Measurements from ENCODE around the gene ITIH1.

The ITIH1 gene

DNA sequence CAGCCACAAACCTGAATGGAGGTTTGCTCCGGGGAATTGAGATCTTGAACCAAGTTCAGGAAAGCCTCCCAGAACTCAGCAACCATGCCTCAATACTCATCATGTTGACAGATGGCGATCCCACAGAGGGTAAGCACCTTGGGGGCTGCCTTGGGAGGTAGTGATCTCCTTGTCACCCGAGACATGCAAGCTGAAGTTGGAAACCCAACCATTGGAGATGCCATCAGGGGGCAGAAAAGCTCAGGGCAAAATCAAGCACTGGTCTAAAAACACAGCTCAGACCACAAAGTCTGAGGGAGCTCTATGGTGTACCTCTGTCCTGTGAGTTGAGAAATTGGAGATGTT lies 5.8 kb downstream of the ITIH1 start:
- Mint-ChIP-seq H3K27ac (no peak overlapping the region), H3K36me3 (ENCODE audit: low read depth) (no peaks in the 10 kb centered on the region), H3K27me3 (ENCODE audit: low read depth) (peaks cover 32% of the 10 kb centered on the region), H3K4me1 (no peaks in the 10 kb centered on the region), H3K9me3 (no peaks in the 10 kb centered on the region), H3K4me3 (no peak overlapping the region)
- no peak for TF ChIP-seq CTCF (IDR thresholded peaks at IDR 0.05; ENCODE audit: unreplicated experiment in 3 of 3)

- TF ChIP-seq CTCF (IDR thresholded peaks at IDR 0.05; ENCODE audit: unreplicated experiment in 3 of 3): no peak
- no peaks in the 10 kb centered on the region for H3K36me3 Mint-ChIP-seq (ENCODE audit: low read depth)
- H3K4me1 Mint-ChIP-seq: no peaks in the 10 kb centered on the region
- peaks cover 32% of the 10 kb centered on the region for H3K27me3 Mint-ChIP-seq (ENCODE audit: low read depth)
- no peak overlapping the region for H3K27ac Mint-ChIP-seq
- no peak overlapping the region for H3K4me3 Mint-ChIP-seq
- H3K9me3 Mint-ChIP-seq: no peaks in the 10 kb centered on the region
These were observed 6.7 kb downstream of the ITIH1 start for GRCh38 chr3:52784021-52784621.

DNA sequence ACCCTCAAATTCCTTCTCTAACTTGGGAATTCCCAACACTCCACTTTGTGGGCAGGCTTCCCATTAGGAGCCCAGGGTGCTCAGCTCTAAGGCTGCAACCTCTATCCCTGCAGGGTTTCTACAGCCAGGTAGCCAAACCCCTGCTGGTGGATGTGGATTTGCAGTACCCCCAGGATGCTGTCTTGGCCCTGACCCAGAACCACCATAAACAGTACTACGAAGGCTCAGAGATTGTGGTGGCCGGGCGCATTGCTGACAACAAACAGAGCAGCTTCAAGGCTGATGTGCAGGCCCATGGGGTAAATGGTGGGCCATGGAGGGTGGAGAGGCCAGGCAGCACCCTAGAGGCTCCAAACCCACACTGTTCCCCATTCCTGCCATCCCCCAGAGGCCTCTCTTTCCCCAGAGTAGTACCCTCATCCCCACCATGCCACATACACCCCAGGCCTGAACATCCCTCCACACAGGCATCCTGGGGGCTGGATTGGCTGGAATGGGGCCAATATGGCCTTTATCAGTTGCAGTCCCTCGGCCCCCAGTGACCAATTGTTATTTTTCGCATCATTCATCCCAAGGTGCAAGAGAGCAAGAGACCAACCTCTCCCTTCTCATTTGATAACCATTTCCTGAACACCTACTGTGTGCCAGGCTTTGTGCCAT lies 7.7 kb downstream of the ITIH1 start:
- no peak overlapping the region for H3K27ac Mint-ChIP-seq
- peaks cover 32% of the 10 kb centered on the region for H3K27me3 Mint-ChIP-seq (ENCODE audit: low read depth)
- no peak overlapping the region for H3K4me3 Mint-ChIP-seq
- H3K4me1 Mint-ChIP-seq: no peaks in the 10 kb centered on the region
- H3K36me3 Mint-ChIP-seq (ENCODE audit: low read depth): no peaks in the 10 kb centered on the region
- H3K9me3 Mint-ChIP-seq: no peaks in the 10 kb centered on the region
- no peak for TF ChIP-seq CTCF (IDR thresholded peaks at IDR 0.05; ENCODE audit: unreplicated experiment in 3 of 3)

DNA sequence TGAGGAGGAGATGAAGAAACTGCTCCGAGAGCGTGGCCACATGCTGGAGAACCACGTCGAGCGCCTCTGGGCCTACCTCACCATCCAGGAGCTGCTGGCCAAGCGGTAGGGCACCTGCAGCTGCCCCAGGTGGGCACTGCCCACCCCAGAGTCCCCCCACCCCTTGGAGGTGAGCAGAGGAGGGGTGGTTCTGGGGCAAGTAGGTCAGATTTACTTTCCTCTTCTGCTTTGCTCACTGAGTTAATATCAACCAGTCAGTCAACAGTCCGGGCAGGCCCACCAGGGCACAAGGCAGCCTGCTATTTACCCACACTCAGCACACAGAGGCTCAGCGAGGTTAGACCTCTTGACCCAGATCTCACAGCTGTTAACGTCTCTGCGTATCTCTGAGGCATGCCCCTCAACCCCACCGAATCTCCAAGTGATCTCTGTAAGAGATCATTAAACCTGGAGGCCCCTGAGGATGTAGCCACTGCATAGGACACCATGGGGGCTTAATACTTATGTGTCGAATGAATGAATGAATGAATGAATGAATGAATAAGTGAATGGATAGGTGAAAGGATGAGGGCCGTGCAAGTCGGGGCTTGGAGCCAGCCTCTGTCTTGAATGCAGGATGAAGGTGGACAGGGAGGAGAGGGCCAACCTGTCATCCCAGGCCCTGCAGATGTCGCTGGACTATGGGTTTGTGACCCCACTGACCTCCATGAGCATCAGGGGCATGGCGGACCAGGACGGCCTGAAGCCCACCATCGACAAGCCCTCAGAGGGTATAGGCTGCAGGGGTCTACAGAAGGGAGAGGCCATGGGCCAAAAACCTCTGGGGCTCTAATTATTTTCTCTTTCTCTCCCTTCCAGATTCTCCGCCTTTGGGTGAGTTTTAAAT lies 9.2 kb downstream of the ITIH1 start:
- Mint-ChIP-seq H3K4me1 (no peaks in the 10 kb centered on the region), H3K27me3 (ENCODE audit: low read depth) (peaks cover 31% of the 10 kb centered on the region), H3K36me3 (ENCODE audit: low read depth) (no peaks in the 10 kb centered on the region), H3K4me3 (no peak overlapping the region), H3K9me3 (no peaks in the 10 kb centered on the region), H3K27ac (no peak overlapping the region)
- no peak for TF ChIP-seq CTCF (IDR thresholded peaks at IDR 0.05; ENCODE audit: unreplicated experiment in 3 of 3)

- Mint-ChIP-seq H3K36me3 (ENCODE audit: low read depth) (no peaks in the 10 kb centered on the region), H3K27ac (no peak overlapping the region), H3K4me1 (no peaks in the 10 kb centered on the region), H3K4me3 (no peak overlapping the region), H3K27me3 (ENCODE audit: low read depth) (peaks cover 24% of the 10 kb centered on the region), H3K9me3 (no peaks in the 10 kb centered on the region)
- TF ChIP-seq CTCF (IDR thresholded peaks at IDR 0.05; ENCODE audit: unreplicated experiment in 3 of 3): no peak
These were observed 9.8 kb downstream of the ITIH1 start for GRCh38 chr3:52787246-52787645.

Data from nephron (organoid).